OCI-LY1 (cell line): ENCODE results near the gene DYNLL2.

Experiments
- CTCF ChIP-seq: fragments of 200-600 bp; sonication (generic), shearing (Covaris generic); IDR thresholded peaks from 2 replicates; pipeline ENCODE4 v1.5.1; 2017; ENCODE audit warnings: mild to moderate bottlenecking, antibody characterized with exemption, low read length, moderate library complexity, mixed read lengths
- EZH2 ChIP-seq: fragments of 200-600 bp; sonication (generic), shearing (Covaris generic); IDR thresholded peaks from 2 replicates; pipeline ENCODE4 v1.8.0; 2017; ENCODE audit warnings: borderline replicate concordance, mixed run types, mild to moderate bottlenecking, antibody characterized with exemption, low read length, moderate library complexity, mixed read lengths

DNA sequence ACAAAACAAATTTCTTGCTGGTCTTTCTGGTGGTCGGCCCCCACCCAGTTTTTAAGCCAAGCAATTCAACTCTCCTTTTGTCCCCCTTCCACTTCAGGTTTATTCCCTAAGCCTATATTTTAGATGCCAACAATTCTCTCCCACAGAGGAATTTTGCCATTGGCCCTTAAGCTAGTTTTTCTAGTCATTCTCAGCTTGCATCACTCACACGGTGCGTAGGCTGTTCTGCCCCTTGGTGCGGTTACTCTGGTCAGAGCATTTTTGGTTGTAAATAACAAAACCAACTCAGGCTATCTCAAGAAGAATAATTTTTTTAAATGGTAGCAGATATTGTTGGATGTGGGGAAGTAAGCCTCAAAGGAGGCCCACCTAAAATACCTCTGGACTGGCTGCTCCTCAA, 33.7 kb upstream of the DYNLL2 start:
- no peak for TF ChIP-seq CTCF
- TF ChIP-seq EZH2 = no peak
